Retinal pigment epithelial cell (primary cell): ENCODE data around the gene SLC41A3.

Experiments
- DNase-seq: peaks from one replicate; pipeline ENCODE4 v3.0.0-alpha.2; 2010; ENCODE audit warnings: low read depth
- H3K4me3 ChIP-seq: 2 replicates; pipeline ENCODE4 v1.5.1; 2011; ENCODE audit warnings: mild to moderate bottlenecking, low read length, control low read depth, moderate library complexity
- TF ChIP-seq, protein P1 (sequence below): conservative IDR thresholded peaks from 2 replicates; pipeline ENCODE4 v1.5.1; 2011; ENCODE audit warnings: low read depth, low read length, control low read depth, inconsistent platforms

The SLC41A3 gene

GRCh38 chr3:126130081-126130855, 46.3 kb upstream of the SLC41A3 start:
- TF ChIP-seq, protein P1, sequence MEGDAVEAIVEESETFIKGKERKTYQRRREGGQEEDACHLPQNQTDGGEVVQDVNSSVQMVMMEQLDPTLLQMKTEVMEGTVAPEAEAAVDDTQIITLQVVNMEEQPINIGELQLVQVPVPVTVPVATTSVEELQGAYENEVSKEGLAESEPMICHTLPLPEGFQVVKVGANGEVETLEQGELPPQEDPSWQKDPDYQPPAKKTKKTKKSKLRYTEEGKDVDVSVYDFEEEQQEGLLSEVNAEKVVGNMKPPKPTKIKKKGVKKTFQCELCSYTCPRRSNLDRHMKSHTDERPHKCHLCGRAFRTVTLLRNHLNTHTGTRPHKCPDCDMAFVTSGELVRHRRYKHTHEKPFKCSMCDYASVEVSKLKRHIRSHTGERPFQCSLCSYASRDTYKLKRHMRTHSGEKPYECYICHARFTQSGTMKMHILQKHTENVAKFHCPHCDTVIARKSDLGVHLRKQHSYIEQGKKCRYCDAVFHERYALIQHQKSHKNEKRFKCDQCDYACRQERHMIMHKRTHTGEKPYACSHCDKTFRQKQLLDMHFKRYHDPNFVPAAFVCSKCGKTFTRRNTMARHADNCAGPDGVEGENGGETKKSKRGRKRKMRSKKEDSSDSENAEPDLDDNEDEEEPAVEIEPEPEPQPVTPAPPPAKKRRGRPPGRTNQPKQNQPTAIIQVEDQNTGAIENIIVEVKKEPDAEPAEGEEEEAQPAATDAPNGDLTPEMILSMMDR = no peak
- H3K4me3 ChIP-seq = no peak overlapping the region
- no peak for DNase-seq

GRCh38 chr3:126129398-126129891, 45.5 kb upstream of the SLC41A3 start:
- H3K4me3 ChIP-seq = no peak overlapping the region
- DNase-seq = no peak

GRCh38 chr3:126128504-126129397, 44.8 kb upstream of the SLC41A3 start:
- DNase-seq = no peak
- H3K4me3 ChIP-seq = no peak overlapping the region
- TF ChIP-seq, protein P1 = no peak

More at GRCh38 chr3:126129398-126129891, 45.5 kb upstream of the SLC41A3 start:
- TF ChIP-seq, protein P1 = no peak

- DNase-seq = no peak
- TF ChIP-seq, protein P1 = no peak
- H3K4me3 ChIP-seq = no peak overlapping the region
These were observed 44.0 kb upstream of the SLC41A3 start for GRCh38 chr3:126127904-126128303.

DNA sequence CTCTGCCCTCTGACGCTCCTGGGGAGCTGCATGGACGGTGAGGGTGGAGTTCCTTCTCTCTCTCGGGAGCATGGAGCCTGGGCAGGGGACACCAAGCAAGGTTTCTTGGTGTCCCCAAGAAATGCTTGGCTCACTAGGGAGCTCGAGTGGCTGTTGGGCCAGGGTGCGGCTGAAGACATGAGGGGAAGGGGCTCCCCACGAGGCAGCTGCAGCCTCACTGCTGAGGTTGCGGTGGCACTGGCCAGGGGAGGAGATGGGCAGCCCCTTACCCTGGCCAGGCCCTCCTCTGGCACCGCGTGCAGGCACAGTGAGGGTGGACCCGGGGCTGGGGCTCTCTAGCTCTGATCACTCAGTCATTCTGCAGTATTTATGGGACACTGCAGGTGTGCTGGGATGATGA, 43.5 kb upstream of the SLC41A3 start:
- TF ChIP-seq, protein P1 = no peak
- no peak overlapping the region for H3K4me3 ChIP-seq
- no peak for DNase-seq

GRCh38 chr3:126126811-126127431, 43.0 kb upstream of the SLC41A3 start:
- TF ChIP-seq, protein P1 = no peak
- no peak overlapping the region for H3K4me3 ChIP-seq
- no peak for DNase-seq
